ENCODE results near the gene TBC1D28.
A peak's percentile ranks its signal among the peaks of the same experiment; 100 is the strongest.
"Not testable (repeated sequence)": the region's sequence is repeated elsewhere in the genome, so short reads cannot be mapped to it uniquely, and the experiment has no call there.

The TBC1D28 gene

GRCh38 chr17:18644291-18644690 is at the start of gene TBC1D28:
Gene TBC1D28, minus strand, starts transcription at chr17:18644391. Its CDS starts 3,039 bp downstream, at chr17:18641352.
- H3K4me3 Mint-ChIP-seq, H3K4me1 Mint-ChIP-seq, DNase-seq, H3K27me3 Mint-ChIP-seq, H3K9me3 Mint-ChIP-seq, ATAC-seq, H3K27ac Mint-ChIP-seq: not testable (repeated sequence)

GRCh38 chr17:18682668-18683067 is 38.5 kb upstream of the TBC1D28 start:
- not testable (repeated sequence) for H3K27ac Mint-ChIP-seq, H3K27me3 Mint-ChIP-seq, H3K4me1 Mint-ChIP-seq, ATAC-seq, H3K9me3 Mint-ChIP-seq, DNase-seq
- H3K4me3 Mint-ChIP-seq, result peak overlapping the region; percentile 84 to 94

- H3K27me3 Mint-ChIP-seq, H3K9me3 Mint-ChIP-seq, H3K4me1 Mint-ChIP-seq: not testable (repeated sequence)
- H3K4me3 Mint-ChIP-seq, result peak within 1 kb of the TSS; percentile 84 to 94
- peak within 1 kb of the TSS; percentile 78 to 97 for H3K27ac Mint-ChIP-seq
- ATAC-seq (peak; percentile 93), DNase-seq (peak; percentile 83 to 85)
These were observed 37.8 kb upstream of the TBC1D28 start, which contains the start of gene FOXO3B for GRCh38 chr17:18681767-18682571. Gene FOXO3B, minus strand, starts transcription at chr17:18682314. Its CDS starts 663 bp downstream, at chr17:18681651.

GRCh38 chr17:18677381-18677780 is 33.2 kb upstream of the TBC1D28 start:
- not testable (repeated sequence) for ATAC-seq, DNase-seq, H3K4me3 Mint-ChIP-seq, H3K27ac Mint-ChIP-seq, H3K27me3 Mint-ChIP-seq, H3K4me1 Mint-ChIP-seq
- peaks cover 0 to 19% of the 10 kb centered on the region in 2 donors for H3K9me3 Mint-ChIP-seq

GRCh38 chr17:18676928-18677327 is 32.7 kb upstream of the TBC1D28 start:
- H3K27ac Mint-ChIP-seq, DNase-seq, H3K4me1 Mint-ChIP-seq, H3K27me3 Mint-ChIP-seq, H3K4me3 Mint-ChIP-seq, ATAC-seq: not testable (repeated sequence)
- peaks cover 0 to 19% of the 10 kb centered on the region in 2 donors for H3K9me3 Mint-ChIP-seq

- H3K4me3 Mint-ChIP-seq, H3K4me1 Mint-ChIP-seq, DNase-seq, H3K27me3 Mint-ChIP-seq: not testable (repeated sequence)
- Mint-ChIP-seq H3K9me3 (peaks cover 17 to 29% of the 10 kb centered on the region in 2 donors), H3K27ac (peak overlapping the region in 1 of 2 donors; percentile 34)
- peak; percentile 31 for ATAC-seq
These were observed 28.4 kb upstream of the TBC1D28 start for GRCh38 chr17:18672395-18673227.

- ATAC-seq, H3K4me1 Mint-ChIP-seq, H3K27me3 Mint-ChIP-seq, H3K4me3 Mint-ChIP-seq, H3K27ac Mint-ChIP-seq, DNase-seq: not testable (repeated sequence)
- H3K9me3 Mint-ChIP-seq, result peaks cover 20% of the 10 kb centered on the region in 2 donors
These were observed 24.4 kb upstream of the TBC1D28 start for GRCh38 chr17:18668625-18669024.

- H3K9me3 Mint-ChIP-seq, result peaks cover 24 to 29% of the 10 kb centered on the region in 2 donors
- not testable (repeated sequence) for DNase-seq, ATAC-seq
These were observed 23.3 kb upstream of the TBC1D28 start for GRCh38 chr17:18667535-18667934.

GRCh38 chr17:18666326-18666725 is 22.1 kb upstream of the TBC1D28 start:
- not testable (repeated sequence) for H3K4me3 Mint-ChIP-seq

More at GRCh38 chr17:18667535-18667934, 23.3 kb upstream of the TBC1D28 start:
- not testable (repeated sequence) for H3K27me3 Mint-ChIP-seq, H3K4me3 Mint-ChIP-seq, H3K4me1 Mint-ChIP-seq, H3K27ac Mint-ChIP-seq

DNA sequence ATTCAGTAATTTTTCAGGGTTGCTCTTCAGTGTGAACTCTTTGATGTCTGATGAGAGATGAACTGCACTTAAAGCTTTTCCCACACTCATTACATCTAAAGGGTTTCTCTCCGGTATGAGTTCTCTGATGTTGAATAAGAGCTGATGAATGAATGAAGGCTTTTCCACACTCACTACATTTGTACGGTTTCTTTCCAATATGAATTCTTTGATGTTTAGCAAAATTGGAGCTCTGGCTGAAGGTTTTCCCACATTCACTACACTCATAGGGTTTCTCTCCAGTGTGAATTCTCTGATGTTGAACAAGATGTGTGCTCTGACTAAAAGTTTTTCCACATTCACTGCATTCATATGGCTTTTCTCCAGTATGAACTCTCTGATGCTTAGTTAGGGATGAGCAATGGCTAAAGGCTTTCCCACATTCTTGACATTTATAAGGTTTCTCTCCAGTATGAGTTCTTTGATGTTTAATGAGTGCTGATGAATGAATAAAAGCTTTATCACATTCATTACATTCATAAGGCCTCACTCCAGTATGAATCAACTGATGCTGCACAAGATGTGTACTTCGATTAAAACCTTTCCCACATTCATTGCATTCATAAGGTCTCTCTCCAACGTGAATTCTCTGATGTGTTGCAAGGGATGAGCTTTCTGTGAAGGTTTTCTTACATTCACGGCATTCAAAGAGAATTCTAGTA is 17.9 kb upstream of the TBC1D28 start:
- H3K9me3 Mint-ChIP-seq, result peaks cover 16 to 21% of the 10 kb centered on the region in 2 donors
- not testable (repeated sequence) for H3K4me1 Mint-ChIP-seq, H3K27me3 Mint-ChIP-seq, ATAC-seq, H3K27ac Mint-ChIP-seq, DNase-seq, H3K4me3 Mint-ChIP-seq

More at GRCh38 chr17:18666326-18666725, 22.1 kb upstream of the TBC1D28 start:
- not testable (repeated sequence) for ATAC-seq, H3K4me1 Mint-ChIP-seq, H3K27ac Mint-ChIP-seq, DNase-seq, H3K27me3 Mint-ChIP-seq
- peaks cover 31 to 38% of the 10 kb centered on the region in 2 donors for H3K9me3 Mint-ChIP-seq

DNA sequence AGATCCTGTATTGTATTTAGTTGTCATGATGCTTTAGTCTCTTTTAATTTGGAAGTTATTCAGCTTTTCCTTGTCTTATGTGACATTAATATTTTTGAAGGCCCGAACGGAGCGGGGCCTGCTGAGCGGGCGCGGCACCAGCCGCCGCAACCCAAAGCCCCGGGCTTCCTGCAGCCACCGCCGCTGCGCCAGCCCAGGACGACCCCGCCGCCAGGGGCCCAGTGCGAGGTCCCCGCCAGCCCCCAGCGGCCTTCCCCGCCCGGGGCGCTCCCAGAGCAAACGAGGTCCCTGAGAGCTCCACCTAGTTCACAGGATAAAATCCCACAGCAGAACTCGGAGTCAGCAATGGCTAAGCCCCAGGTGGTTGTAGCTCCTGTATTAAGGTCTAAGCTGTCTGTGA is 5.9 kb upstream of the TBC1D28 start:
- H3K27me3 Mint-ChIP-seq, result peaks cover 14% of the 10 kb centered on the region
- H3K4me3 Mint-ChIP-seq, H3K27ac Mint-ChIP-seq, H3K9me3 Mint-ChIP-seq, DNase-seq, H3K4me1 Mint-ChIP-seq: not testable (repeated sequence)
- ATAC-seq, result peak; percentile 61

DNA sequence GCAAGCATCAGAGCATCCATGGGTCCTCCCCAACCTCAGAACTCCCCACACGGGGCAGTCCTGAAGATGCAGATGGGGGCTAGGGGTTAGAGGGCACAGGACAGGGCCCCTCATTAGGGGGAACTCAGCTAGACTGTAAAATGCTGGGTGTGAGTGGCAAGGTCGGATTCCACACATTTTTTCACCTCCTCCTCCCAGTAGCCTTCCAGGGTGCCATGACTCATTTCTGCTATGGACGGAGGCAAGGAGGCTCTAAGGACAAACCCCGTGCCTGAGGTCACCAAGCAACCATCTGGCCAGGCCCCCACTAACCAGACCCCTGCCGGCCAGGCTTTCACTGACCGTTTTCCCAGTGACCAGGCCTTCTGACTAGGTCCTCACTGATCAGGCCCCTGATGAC is 1.1 kb downstream of the TBC1D28 start:
- H3K4me1 Mint-ChIP-seq, H3K4me3 Mint-ChIP-seq, DNase-seq, H3K27me3 Mint-ChIP-seq, H3K9me3 Mint-ChIP-seq, ATAC-seq, H3K27ac Mint-ChIP-seq: not testable (repeated sequence)

GRCh38 chr17:18638357-18638756 is 5.8 kb downstream of the TBC1D28 start:
- not testable (repeated sequence) for ATAC-seq, H3K9me3 Mint-ChIP-seq, H3K4me3 Mint-ChIP-seq, H3K4me1 Mint-ChIP-seq, DNase-seq, H3K27ac Mint-ChIP-seq
- peaks cover 42% of the 10 kb centered on the region for H3K27me3 Mint-ChIP-seq

DNA sequence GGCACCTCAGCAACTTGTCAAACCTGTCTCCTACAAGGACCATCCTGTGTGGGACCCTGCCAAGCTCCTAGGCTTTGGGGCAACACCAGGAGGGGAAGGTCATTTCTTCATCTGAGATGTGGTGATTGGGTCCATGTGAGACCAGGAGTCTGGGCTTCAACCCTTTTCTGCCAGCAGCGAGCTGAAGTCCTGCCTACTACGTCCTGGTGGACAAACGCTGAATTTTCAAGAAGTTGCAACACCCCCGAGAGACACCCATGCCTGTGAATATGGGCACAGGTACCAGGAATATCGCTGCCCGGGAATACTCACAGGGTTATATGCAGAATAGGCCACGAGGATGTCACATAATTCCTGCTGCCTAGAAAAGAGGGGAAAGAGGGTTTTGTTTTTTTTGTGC is 8.0 kb downstream of the TBC1D28 start:
- not testable (repeated sequence) for DNase-seq, H3K4me3 Mint-ChIP-seq, ATAC-seq, H3K9me3 Mint-ChIP-seq, H3K4me1 Mint-ChIP-seq, H3K27ac Mint-ChIP-seq
- peaks cover 42% of the 10 kb centered on the region for H3K27me3 Mint-ChIP-seq

GRCh38 chr17:18635773-18636172 is 8.4 kb downstream of the TBC1D28 start:
- not testable (repeated sequence) for ATAC-seq, H3K4me3 Mint-ChIP-seq, H3K9me3 Mint-ChIP-seq, DNase-seq, H3K4me1 Mint-ChIP-seq
- H3K27ac Mint-ChIP-seq, result peak overlapping the region in 1 of 2 donors; percentile 59
- H3K27me3 Mint-ChIP-seq, result peaks cover 42% of the 10 kb centered on the region
